Measurements from ENCODE around the gene LUC7L3. TPM values are rescaled to one million over a fixed set of nuclear protein-coding genes. Genes with fewer than 3 reads are reported as not detected.

LUC7L3 gene
- total and polyA plus RNA-seq, 2 of the 13 experiments (the other 11 are each of a cell fraction or from before 2014, with no cell fraction given): 108 to 120 TPM

DNA sequence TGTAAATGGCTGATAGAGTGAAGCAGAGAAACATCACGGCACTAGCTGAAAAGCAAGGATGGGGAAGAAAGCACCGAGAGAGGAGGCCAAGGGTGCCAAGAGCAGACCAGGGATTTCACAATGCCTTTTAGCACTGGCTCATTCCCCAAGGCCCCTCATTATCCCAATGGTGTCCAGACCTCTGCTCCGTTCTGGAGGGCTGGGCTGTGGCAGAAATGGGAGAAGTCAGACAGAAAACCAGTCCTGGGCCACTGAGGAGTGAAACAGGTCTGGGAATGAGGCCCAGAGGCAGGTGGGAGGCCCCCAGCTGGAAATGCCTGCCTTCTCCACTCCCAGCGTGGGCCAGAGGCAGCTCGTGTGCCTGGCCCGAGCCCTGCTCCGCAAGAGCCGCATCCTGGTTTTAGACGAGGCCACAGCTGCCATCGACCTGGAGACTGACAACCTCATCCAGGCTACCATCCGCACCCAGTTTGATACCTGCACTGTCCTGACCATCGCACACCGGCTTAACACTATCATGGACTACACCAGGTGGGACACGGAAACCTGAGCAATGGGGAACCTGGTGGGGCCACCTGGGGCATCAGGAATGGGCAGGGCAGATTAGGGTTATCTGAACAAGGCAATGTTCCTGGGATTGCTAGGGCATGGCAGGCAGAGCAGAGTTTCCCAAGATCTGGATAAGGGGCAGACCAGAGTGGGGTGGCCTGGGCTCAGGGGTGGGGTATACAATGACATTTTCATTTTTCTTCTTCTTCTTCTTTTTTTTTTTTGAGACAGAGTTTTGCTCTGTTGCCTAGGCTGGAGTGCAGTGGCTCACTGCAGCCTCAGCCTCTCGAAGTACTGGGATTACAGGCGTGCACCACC is 32.0 kb upstream of the LUC7L3 start (continued):
- TF ChIP-seq, protein P1, sequence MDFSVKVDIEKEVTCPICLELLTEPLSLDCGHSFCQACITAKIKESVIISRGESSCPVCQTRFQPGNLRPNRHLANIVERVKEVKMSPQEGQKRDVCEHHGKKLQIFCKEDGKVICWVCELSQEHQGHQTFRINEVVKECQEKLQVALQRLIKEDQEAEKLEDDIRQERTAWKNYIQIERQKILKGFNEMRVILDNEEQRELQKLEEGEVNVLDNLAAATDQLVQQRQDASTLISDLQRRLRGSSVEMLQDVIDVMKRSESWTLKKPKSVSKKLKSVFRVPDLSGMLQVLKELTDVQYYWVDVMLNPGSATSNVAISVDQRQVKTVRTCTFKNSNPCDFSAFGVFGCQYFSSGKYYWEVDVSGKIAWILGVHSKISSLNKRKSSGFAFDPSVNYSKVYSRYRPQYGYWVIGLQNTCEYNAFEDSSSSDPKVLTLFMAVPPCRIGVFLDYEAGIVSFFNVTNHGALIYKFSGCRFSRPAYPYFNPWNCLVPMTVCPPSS (IDR thresholded peaks at IDR 0.05): no peak
- peak; percentile 61; the same call in 1 of the 2 replicates for TF ChIP-seq HOXA5 (CRISPR knock-in tag; IDR thresholded peaks at IDR 0.05)
- TF ChIP-seq TOE1 (CRISPR knock-in tag; IDR thresholded peaks at IDR 0.05): no peak
- peak; percentile 81 for TF ChIP-seq SALL1 (CRISPR knock-in tag; IDR thresholded peaks at IDR 0.05)
- TF ChIP-seq, protein P2, sequence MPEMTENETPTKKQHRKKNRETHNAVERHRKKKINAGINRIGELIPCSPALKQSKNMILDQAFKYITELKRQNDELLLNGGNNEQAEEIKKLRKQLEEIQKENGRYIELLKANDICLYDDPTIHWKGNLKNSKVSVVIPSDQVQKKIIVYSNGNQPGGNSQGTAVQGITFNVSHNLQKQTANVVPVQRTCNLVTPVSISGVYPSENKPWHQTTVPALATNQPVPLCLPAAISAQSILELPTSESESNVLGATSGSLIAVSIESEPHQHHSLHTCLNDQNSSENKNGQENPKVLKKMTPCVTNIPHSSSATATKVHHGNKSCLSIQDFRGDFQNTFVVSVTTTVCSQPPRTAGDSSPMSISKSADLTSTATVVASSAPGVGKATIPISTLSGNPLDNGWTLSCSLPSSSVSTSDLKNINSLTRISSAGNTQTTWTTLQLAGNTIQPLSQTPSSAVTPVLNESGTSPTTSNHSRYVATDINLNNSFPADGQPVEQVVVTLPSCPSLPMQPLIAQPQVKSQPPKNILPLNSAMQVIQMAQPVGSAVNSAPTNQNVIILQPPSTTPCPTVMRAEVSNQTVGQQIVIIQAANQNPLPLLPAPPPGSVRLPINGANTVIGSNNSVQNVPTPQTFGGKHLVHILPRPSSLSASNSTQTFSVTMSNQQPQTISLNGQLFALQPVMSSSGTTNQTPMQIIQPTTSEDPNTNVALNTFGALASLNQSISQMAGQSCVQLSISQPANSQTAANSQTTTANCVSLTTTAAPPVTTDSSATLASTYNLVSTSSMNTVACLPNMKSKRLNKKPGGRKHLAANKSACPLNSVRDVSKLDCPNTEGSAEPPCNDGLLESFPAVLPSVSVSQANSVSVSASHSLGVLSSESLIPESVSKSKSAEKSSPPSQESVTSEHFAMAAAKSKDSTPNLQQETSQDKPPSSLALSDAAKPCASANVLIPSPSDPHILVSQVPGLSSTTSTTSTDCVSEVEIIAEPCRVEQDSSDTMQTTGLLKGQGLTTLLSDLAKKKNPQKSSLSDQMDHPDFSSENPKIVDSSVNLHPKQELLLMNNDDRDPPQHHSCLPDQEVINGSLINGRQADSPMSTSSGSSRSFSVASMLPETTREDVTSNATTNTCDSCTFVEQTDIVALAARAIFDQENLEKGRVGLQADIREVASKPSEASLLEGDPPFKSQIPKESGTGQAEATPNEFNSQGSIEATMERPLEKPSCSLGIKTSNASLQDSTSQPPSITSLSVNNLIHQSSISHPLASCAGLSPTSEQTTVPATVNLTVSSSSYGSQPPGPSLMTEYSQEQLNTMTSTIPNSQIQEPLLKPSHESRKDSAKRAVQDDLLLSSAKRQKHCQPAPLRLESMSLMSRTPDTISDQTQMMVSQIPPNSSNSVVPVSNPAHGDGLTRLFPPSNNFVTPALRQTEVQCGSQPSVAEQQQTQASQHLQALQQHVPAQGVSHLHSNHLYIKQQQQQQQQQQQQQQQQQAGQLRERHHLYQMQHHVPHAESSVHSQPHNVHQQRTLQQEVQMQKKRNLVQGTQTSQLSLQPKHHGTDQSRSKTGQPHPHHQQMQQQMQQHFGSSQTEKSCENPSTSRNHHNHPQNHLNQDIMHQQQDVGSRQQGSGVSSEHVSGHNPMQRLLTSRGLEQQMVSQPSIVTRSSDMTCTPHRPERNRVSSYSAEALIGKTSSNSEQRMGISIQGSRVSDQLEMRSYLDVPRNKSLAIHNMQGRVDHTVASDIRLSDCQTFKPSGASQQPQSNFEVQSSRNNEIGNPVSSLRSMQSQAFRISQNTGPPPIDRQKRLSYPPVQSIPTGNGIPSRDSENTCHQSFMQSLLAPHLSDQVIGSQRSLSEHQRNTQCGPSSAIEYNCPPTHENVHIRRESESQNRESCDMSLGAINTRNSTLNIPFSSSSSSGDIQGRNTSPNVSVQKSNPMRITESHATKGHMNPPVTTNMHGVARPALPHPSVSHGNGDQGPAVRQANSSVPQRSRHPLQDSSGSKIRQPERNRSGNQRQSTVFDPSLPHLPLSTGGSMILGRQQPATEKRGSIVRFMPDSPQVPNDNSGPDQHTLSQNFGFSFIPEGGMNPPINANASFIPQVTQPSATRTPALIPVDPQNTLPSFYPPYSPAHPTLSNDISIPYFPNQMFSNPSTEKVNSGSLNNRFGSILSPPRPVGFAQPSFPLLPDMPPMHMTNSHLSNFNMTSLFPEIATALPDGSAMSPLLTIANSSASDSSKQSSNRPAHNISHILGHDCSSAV (CRISPR knock-in tag; IDR thresholded peaks at IDR 0.05; ENCODE audit: borderline replicate concordance): no peak
- TF ChIP-seq, protein P3, sequence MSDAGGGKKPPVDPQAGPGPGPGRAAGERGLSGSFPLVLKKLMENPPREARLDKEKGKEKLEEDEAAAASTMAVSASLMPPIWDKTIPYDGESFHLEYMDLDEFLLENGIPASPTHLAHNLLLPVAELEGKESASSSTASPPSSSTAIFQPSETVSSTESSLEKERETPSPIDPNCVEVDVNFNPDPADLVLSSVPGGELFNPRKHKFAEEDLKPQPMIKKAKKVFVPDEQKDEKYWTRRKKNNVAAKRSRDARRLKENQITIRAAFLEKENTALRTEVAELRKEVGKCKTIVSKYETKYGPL (CRISPR knock-in tag; IDR thresholded peaks at IDR 0.05): no peak
- TF ChIP-seq MEIS2 (CRISPR knock-in tag; IDR thresholded peaks at IDR 0.05): no peak
- TF ChIP-seq ZNF557 (CRISPR knock-in tag; IDR thresholded peaks at IDR 0.05): peak; percentile 76; the same call in 1 of the 2 replicates
- TF ChIP-seq, protein P4, sequence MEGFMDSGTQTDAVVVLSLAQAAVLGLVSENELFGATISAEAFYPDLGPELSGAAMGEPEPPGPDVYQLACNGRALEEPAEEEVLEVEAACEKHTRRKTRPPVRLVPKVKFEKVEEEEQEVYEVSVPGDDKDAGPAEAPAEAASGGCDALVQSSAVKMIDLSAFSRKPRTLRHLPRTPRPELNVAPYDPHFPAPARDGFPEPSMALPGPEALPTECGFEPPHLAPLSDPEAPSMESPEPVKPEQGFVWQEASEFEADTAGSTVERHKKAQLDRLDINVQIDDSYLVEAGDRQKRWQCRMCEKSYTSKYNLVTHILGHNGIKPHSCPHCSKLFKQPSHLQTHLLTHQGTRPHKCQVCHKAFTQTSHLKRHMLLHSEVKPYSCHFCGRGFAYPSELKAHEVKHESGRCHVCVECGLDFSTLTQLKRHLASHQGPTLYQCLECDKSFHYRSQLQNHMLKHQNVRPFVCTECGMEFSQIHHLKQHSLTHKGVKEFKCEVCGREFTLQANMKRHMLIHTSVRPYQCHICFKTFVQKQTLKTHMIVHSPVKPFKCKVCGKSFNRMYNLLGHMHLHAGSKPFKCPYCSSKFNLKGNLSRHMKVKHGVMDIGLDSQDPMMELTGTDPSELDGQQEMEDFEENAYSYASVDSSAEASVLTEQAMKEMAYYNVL (CRISPR knock-in tag; IDR thresholded peaks at IDR 0.05; ENCODE audit: borderline replicate concordance): peak; percentile 27; the same call in 1 of the 2 replicates
- no peak for TF ChIP-seq HOXD1 (CRISPR knock-in tag; IDR thresholded peaks at IDR 0.05)
- TF ChIP-seq, protein P5, sequence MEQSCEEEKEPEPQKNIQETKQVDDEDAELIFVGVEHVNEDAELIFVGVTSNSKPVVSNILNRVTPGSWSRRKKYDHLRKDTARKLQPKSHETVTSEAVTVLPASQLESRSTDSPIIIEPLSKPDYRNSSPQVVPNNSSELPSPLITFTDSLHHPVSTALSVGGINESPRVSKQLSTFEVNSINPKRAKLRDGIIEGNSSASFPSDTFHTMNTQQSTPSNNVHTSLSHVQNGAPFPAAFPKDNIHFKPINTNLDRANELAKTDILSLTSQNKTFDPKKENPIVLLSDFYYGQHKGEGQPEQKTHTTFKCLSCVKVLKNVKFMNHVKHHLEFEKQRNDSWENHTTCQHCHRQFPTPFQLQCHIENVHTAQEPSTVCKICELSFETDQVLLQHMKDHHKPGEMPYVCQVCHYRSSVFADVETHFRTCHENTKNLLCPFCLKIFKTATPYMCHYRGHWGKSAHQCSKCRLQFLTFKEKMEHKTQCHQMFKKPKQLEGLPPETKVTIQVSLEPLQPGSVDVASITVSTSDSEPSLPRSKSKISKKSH (CRISPR knock-in tag; IDR thresholded peaks at IDR 0.05; ENCODE audit: borderline replicate concordance): peak; percentile 70; the same call in 1 of the 2 replicates
- 0 out of 2 replicates have a peak, but pooled peaks have one; percentile 63 for TF ChIP-seq JUN (CRISPR knock-in tag; IDR thresholded peaks at IDR 0.05)
- TF ChIP-seq GZF1 (CRISPR knock-in tag; IDR thresholded peaks at IDR 0.05): no peak
- no peak for TF ChIP-seq THYN1 (CRISPR knock-in tag; IDR thresholded peaks at IDR 0.05; ENCODE audit: borderline replicate concordance, low read depth)
